Osteoblast (primary cell): ENCODE results near the gene PTPN3. TPM values are rescaled to one million over a fixed set of nuclear protein-coding genes. Genes with fewer than 3 reads are reported as not detected.

Experiments
- DNase-seq: peaks from one replicate; pipeline ENCODE4 v3.0.0; 2011; ENCODE audit warnings: low spot score, mixed read lengths; ENCODE audit not compliant: insufficient read length; ENCODE audit errors: missing footprints
- H2AFZ ChIP-seq: 2 replicates; pipeline ENCODE4 v1.6.0; 2011; ENCODE audit warnings: mild to moderate bottlenecking, low read length
- H3K27ac ChIP-seq: 2 replicates; pipeline ENCODE4 v1.5.1; 2011; ENCODE audit warnings: mild to moderate bottlenecking, low read depth, low read length, moderate library complexity
- H3K27me3 ChIP-seq: 2 replicates; pipeline ENCODE4 v1.6.0; 2012; ENCODE audit warnings: mild to moderate bottlenecking, control low read depth, inconsistent platforms, low read length, moderate library complexity; ENCODE audit not compliant: insufficient read depth
- H3K36me3 ChIP-seq: 2 replicates; pipeline ENCODE4 v1.5.1; 2011; ENCODE audit warnings: mild to moderate bottlenecking, low read length, control low read depth, moderate library complexity; ENCODE audit not compliant: insufficient read depth
- H3K4me1 ChIP-seq: 2 replicates; pipeline ENCODE4 v1.5.1; 2011; ENCODE audit warnings: mild to moderate bottlenecking, low read length, control low read depth, moderate library complexity; ENCODE audit not compliant: insufficient read depth
- H3K4me2 ChIP-seq: 2 replicates; pipeline ENCODE4 v1.6.0; 2011; ENCODE audit warnings: mild to moderate bottlenecking, low read length; ENCODE audit not compliant: insufficient read depth
- H3K4me3 ChIP-seq: fragments of 200-600 bp; sonication (generic); 3 replicates; pipeline ENCODE4 v1.5.1; 2012; ENCODE audit warnings: mild to moderate bottlenecking, low read length, inconsistent platforms; ENCODE audit not compliant: insufficient read depth
- H3K79me2 ChIP-seq: 2 replicates; pipeline ENCODE4 v1.6.0; 2012; ENCODE audit warnings: mild to moderate bottlenecking, low read length, control low read depth, inconsistent platforms; ENCODE audit not compliant: insufficient read depth
- H3K9me3 ChIP-seq: 2 replicates; pipeline ENCODE4 v1.5.1; 2011; ENCODE audit warnings: low read depth, low read length, control low read depth
- H4K20me1 ChIP-seq: 2 replicates; pipeline ENCODE4 v1.6.0; 2012; ENCODE audit warnings: mild to moderate bottlenecking, low read length, control low read depth; ENCODE audit not compliant: insufficient read depth
- CTCF ChIP-seq: IDR thresholded peaks from 2 replicates; pipeline ENCODE4 v1.5.1; 2011; ENCODE audit warnings: mild to moderate bottlenecking, low read depth, low read length, moderate library complexity; ENCODE audit errors: extremely low read depth
- total RNA-seq: library from RNA; depleted of rRNA; stranded (reverse); fragments of >200 nt; gene quantifications from 2 replicates; pipeline ENCODE4 v1.2.3, GENCODE V29; 2012

Gene PTPN3
- total RNA-seq, 1 donor, result 2.9 TPM

GRCh38 chr9:109336409-109336808 lies 161.7 kb downstream of the PTPN3 start:
- Histone ChIP-seq H4K20me1 (no peaks in the 10 kb centered on the region), H3K9me3 (no peaks in the 10 kb centered on the region), H3K79me2 (no peaks in the 10 kb centered on the region), H3K4me1 (peaks cover 3% of the 10 kb centered on the region), H3K36me3 (no peaks in the 10 kb centered on the region), H3K4me3 (no peak overlapping the region), H2AFZ (no peak overlapping the region), H3K27me3 (peaks cover 62% of the 10 kb centered on the region), H3K27ac (no peak overlapping the region), H3K4me2 (no peak overlapping the region)
- no peak for DNase-seq
- no peak for TF ChIP-seq CTCF

GRCh38 chr9:109335929-109336328 lies 162.2 kb downstream of the PTPN3 start:
- Histone ChIP-seq H3K27ac (no peak overlapping the region), H3K9me3 (no peaks in the 10 kb centered on the region), H3K79me2 (no peaks in the 10 kb centered on the region), H3K4me2 (no peak overlapping the region), H2AFZ (no peak overlapping the region), H3K27me3 (peaks cover 60% of the 10 kb centered on the region), H4K20me1 (no peaks in the 10 kb centered on the region), H3K36me3 (no peaks in the 10 kb centered on the region), H3K4me1 (peaks cover 5% of the 10 kb centered on the region), H3K4me3 (no peak overlapping the region)
- no peak for TF ChIP-seq CTCF
- no peak for DNase-seq

DNA sequence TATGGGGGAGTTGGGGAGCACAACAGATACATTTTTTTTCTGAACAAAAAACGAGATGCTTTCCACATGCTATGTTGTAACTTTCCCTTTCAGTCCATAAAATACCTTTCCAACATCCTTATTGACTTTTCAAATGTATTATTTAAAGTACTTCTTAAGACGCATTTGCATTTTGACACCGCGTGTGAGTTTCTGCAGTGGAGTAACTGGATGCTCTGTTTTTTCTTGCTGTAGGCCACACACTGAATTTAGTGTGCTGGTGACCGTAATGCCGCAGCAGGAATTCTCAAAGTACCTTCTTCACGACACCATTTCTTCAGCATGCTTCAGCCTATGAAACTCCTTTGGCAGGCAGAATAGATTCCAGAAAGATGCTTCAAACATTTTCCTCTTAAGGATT lies 163.0 kb downstream of the PTPN3 start:
- no peak overlapping the region for H2AFZ ChIP-seq
- H4K20me1 ChIP-seq, result no peaks in the 10 kb centered on the region
- no peak for DNase-seq
- H3K4me1 ChIP-seq, result peaks cover 5% of the 10 kb centered on the region
- no peaks in the 10 kb centered on the region for H3K79me2 ChIP-seq
- no peak overlapping the region for H3K27ac ChIP-seq
- H3K36me3 ChIP-seq, result no peaks in the 10 kb centered on the region
- no peak overlapping the region for H3K4me3 ChIP-seq
- no peak for TF ChIP-seq CTCF
- peaks cover 60% of the 10 kb centered on the region for H3K27me3 ChIP-seq
- no peak overlapping the region for H3K4me2 ChIP-seq
- H3K9me3 ChIP-seq, result no peaks in the 10 kb centered on the region

- Histone ChIP-seq H3K36me3 (no peaks in the 10 kb centered on the region), H3K9me3 (no peaks in the 10 kb centered on the region), H3K27ac (no peak overlapping the region), H2AFZ (peak overlapping the region; percentile 25), H3K4me1 (peaks cover 5% of the 10 kb centered on the region), H3K4me2 (no peak overlapping the region), H3K4me3 (no peak overlapping the region), H4K20me1 (no peaks in the 10 kb centered on the region), H3K79me2 (no peaks in the 10 kb centered on the region), H3K27me3 (peaks cover 46% of the 10 kb centered on the region)
- no peak for DNase-seq
- no peak for TF ChIP-seq CTCF
Measured at GRCh38 chr9:109331353-109331752, 166.8 kb downstream of the PTPN3 start.
